ENCODE data around the gene PCSK5. TPM values are rescaled to one million over a fixed set of nuclear protein-coding genes. Genes with fewer than 3 reads are reported as not detected.
"Not testable (repeated sequence)": the region's sequence is repeated elsewhere in the genome, so short reads cannot be mapped to it uniquely, and the experiment has no call there.

Gene PCSK5
- total RNA-seq, 5 donors from 2014 or later (not counting 1 experiment from before 2014, with no cell fraction given), result 9.1 to 24.1 (median 12.7) TPM

GRCh38 chr9:76314321-76314720 is 423.8 kb downstream of the PCSK5 start:
- Mint-ChIP-seq H3K4me1 (no peaks in the 10 kb centered on the region), H3K4me3 (no peak overlapping the region), H3K27me3 (peaks cover 0 to 3% of the 10 kb centered on the region in 2 donors), H3K36me3 (no peaks in the 10 kb centered on the region), H3K9me3 (no peaks in the 10 kb centered on the region), H3K27ac (no peak overlapping the region)
- ChIA-PET CTCF (interaction anchor here in 1 of 2 donors (1.3 kb wide), 1 partner anchor 11 kb away, joined by 4 read pairs; no protein-coding TSS in a partner anchor), POLR2A (no interaction called here)
- H3K9me3 ChIP-seq, result no peaks in the 10 kb centered on the region
- WGBS (ENCODE audit: insufficient coverage), result 100% methylated on average over 3 of the region's 4 CpGs
- no peaks in the 10 kb centered on the region for H3K27me3 ChIP-seq (replicated peaks in 1 of 2; ENCODE audit: control insufficient read depth in 2 of 2, extremely low read depth in 1 of 2, insufficient read depth in 2 of 2, low read length in 1 of 2)
- no peaks in the 10 kb centered on the region for H3K4me1 ChIP-seq (ENCODE audit: control insufficient read depth in 1 of 2, extremely low read depth in 1 of 2, insufficient read depth in 2 of 2, low read length in 2 of 2)
- no peaks in the 10 kb centered on the region for H3K36me3 ChIP-seq (ENCODE audit: control insufficient read depth in 2 of 2, extremely low read depth in 1 of 2, insufficient read depth in 1 of 2, low read length in 1 of 2)
- no peak for DNase-seq
- no peak for ATAC-seq (replicated peaks in 1 of 4)
- H3K27ac ChIP-seq (ENCODE audit: low read length), result no peak overlapping the region
- no peak overlapping the region for H3K4me3 ChIP-seq (ENCODE audit: control insufficient read depth in 1 of 2, extremely low read depth in 1 of 2, low read length in 1 of 2)

- H3K27me3 Mint-ChIP-seq, result peaks cover 0 to under 1% of the 10 kb centered on the region in 2 donors
- no peaks in the 10 kb centered on the region for H3K36me3 Mint-ChIP-seq
- Histone ChIP-seq H3K4me3 (ENCODE audit: control insufficient read depth in 1 of 2, extremely low read depth in 1 of 2, low read length in 1 of 2) (no peak overlapping the region), H3K36me3 (ENCODE audit: control insufficient read depth in 2 of 2, extremely low read depth in 1 of 2, insufficient read depth in 1 of 2, low read length in 1 of 2) (no peaks in the 10 kb centered on the region), H3K9me3 (no peaks in the 10 kb centered on the region), H3K4me1 (ENCODE audit: control insufficient read depth in 1 of 2, extremely low read depth in 1 of 2, insufficient read depth in 2 of 2, low read length in 2 of 2) (no peaks in the 10 kb centered on the region), H3K27me3 (replicated peaks in 1 of 2; ENCODE audit: control insufficient read depth in 2 of 2, extremely low read depth in 1 of 2, insufficient read depth in 2 of 2, low read length in 1 of 2) (no peaks in the 10 kb centered on the region), H3K27ac (ENCODE audit: low read length) (no peak overlapping the region)
- H3K4me1 Mint-ChIP-seq, result no peaks in the 10 kb centered on the region
- ChIA-PET CTCF (interaction anchor here (0.7 to 1.1 kb wide), 2 partner anchors 22 to 1855 kb away, joined by 3 to 7 read pairs; no protein-coding TSS in a partner anchor), POLR2A (no interaction called here)
- no peak overlapping the region for H3K4me3 Mint-ChIP-seq
- no peak for ATAC-seq (replicated peaks in 1 of 4)
- WGBS (ENCODE audit: insufficient coverage), result 100% methylated on average over 1 of the region's 2 CpGs
- no peak for DNase-seq
- H3K27ac Mint-ChIP-seq, result no peak overlapping the region
- H3K9me3 Mint-ChIP-seq, result no peaks in the 10 kb centered on the region
Observed at GRCh38 chr9:76316069-76316468, 425.6 kb downstream of the PCSK5 start.

- H3K27me3 ChIP-seq (replicated peaks in 1 of 2; ENCODE audit: control insufficient read depth in 2 of 2, extremely low read depth in 1 of 2, insufficient read depth in 2 of 2, low read length in 1 of 2); H3K36me3 ChIP-seq (ENCODE audit: control insufficient read depth in 2 of 2, extremely low read depth in 1 of 2, insufficient read depth in 1 of 2, low read length in 1 of 2); CTCF ChIA-PET; ATAC-seq (replicated peaks in 1 of 4); H3K9me3 Mint-ChIP-seq; H3K9me3 ChIP-seq; H3K27ac ChIP-seq (ENCODE audit: low read length); DNase-seq; H3K36me3 Mint-ChIP-seq; H3K4me1 Mint-ChIP-seq; H3K4me3 Mint-ChIP-seq; H3K4me1 ChIP-seq (ENCODE audit: control insufficient read depth in 1 of 2, extremely low read depth in 1 of 2, insufficient read depth in 2 of 2, low read length in 2 of 2); H3K27me3 Mint-ChIP-seq; H3K27ac Mint-ChIP-seq; H3K4me3 ChIP-seq (ENCODE audit: control insufficient read depth in 1 of 2, extremely low read depth in 1 of 2, low read length in 1 of 2): not testable (repeated sequence)
- POLR2A ChIA-PET, result interaction anchor here in 1 of 2 donors (0.7 kb wide), 1 partner anchor 344 kb away, joined by 4 read pairs; no protein-coding TSS in a partner anchor
- 100% methylated on average over 8 of the region's 13 CpGs for WGBS (ENCODE audit: insufficient coverage)
Observed at GRCh38 chr9:76319466-76319865, 429.0 kb downstream of the PCSK5 start.

GRCh38 chr9:76321195-76321828 is 430.8 kb downstream of the PCSK5 start:
- no peaks in the 10 kb centered on the region for H3K4me1 Mint-ChIP-seq
- Histone ChIP-seq H3K4me3 (ENCODE audit: control insufficient read depth in 1 of 2, extremely low read depth in 1 of 2, low read length in 1 of 2) (no peak overlapping the region), H3K36me3 (ENCODE audit: control insufficient read depth in 2 of 2, extremely low read depth in 1 of 2, insufficient read depth in 1 of 2, low read length in 1 of 2) (no peaks in the 10 kb centered on the region), H3K27me3 (replicated peaks in 1 of 2; ENCODE audit: control insufficient read depth in 2 of 2, extremely low read depth in 1 of 2, insufficient read depth in 2 of 2, low read length in 1 of 2) (peaks cover 0 to 10% of the 10 kb centered on the region in 2 experiments), H3K9me3 (no peaks in the 10 kb centered on the region), H3K4me1 (ENCODE audit: control insufficient read depth in 1 of 2, extremely low read depth in 1 of 2, insufficient read depth in 2 of 2, low read length in 2 of 2) (no peaks in the 10 kb centered on the region), H3K27ac (ENCODE audit: low read length) (no peak overlapping the region)
- H3K4me3 Mint-ChIP-seq, result no peak overlapping the region
- DNase-seq (no peak), ATAC-seq (replicated peaks in 1 of 4) (no peak)
- WGBS (ENCODE audit: insufficient coverage), result 50% methylated on average over 9 of the region's 9 CpGs
- H3K27ac Mint-ChIP-seq, result no peak overlapping the region
- CTCF ChIA-PET, result no interaction called here
- POLR2A ChIA-PET, result no interaction called here
- H3K9me3 Mint-ChIP-seq, result no peaks in the 10 kb centered on the region
- H3K36me3 Mint-ChIP-seq, result no peaks in the 10 kb centered on the region
- peaks cover 8 to 10% of the 10 kb centered on the region in 2 donors for H3K27me3 Mint-ChIP-seq

GRCh38 chr9:76322810-76323209 is 432.3 kb downstream of the PCSK5 start:
- DNase-seq (no peak), ATAC-seq (replicated peaks in 1 of 4) (no peak)
- Mint-ChIP-seq H3K9me3 (no peaks in the 10 kb centered on the region), H3K4me3 (no peak overlapping the region), H3K27ac (no peak overlapping the region), H3K36me3 (no peaks in the 10 kb centered on the region), H3K27me3 (peaks cover 8 to 11% of the 10 kb centered on the region in 2 donors), H3K4me1 (no peaks in the 10 kb centered on the region)
- WGBS (ENCODE audit: insufficient coverage), result 80% methylated on average over 9 of the region's 10 CpGs
- H3K36me3 ChIP-seq (ENCODE audit: control insufficient read depth in 2 of 2, extremely low read depth in 1 of 2, insufficient read depth in 1 of 2, low read length in 1 of 2), result no peaks in the 10 kb centered on the region
- H3K9me3 ChIP-seq, result no peaks in the 10 kb centered on the region
- H3K27ac ChIP-seq (ENCODE audit: low read length), result no peak overlapping the region
- peaks cover 0 to 12% of the 10 kb centered on the region in 2 experiments for H3K27me3 ChIP-seq (replicated peaks in 1 of 2; ENCODE audit: control insufficient read depth in 2 of 2, extremely low read depth in 1 of 2, insufficient read depth in 2 of 2, low read length in 1 of 2)
- no peaks in the 10 kb centered on the region for H3K4me1 ChIP-seq (ENCODE audit: control insufficient read depth in 1 of 2, extremely low read depth in 1 of 2, insufficient read depth in 2 of 2, low read length in 2 of 2)
- H3K4me3 ChIP-seq (ENCODE audit: control insufficient read depth in 1 of 2, extremely low read depth in 1 of 2, low read length in 1 of 2), result no peak overlapping the region
- ChIA-PET POLR2A (no interaction called here), CTCF (no interaction called here)

GRCh38 chr9:76323490-76323889 is 433.0 kb downstream of the PCSK5 start:
- ChIA-PET POLR2A (no interaction called here), CTCF (no interaction called here)
- Mint-ChIP-seq H3K4me3 (no peak overlapping the region), H3K9me3 (no peaks in the 10 kb centered on the region), H3K27ac (no peak overlapping the region), H3K27me3 (peaks cover 8 to 12% of the 10 kb centered on the region in 2 donors), H3K36me3 (no peaks in the 10 kb centered on the region), H3K4me1 (no peaks in the 10 kb centered on the region)
- H3K4me1 ChIP-seq (ENCODE audit: control insufficient read depth in 1 of 2, extremely low read depth in 1 of 2, insufficient read depth in 2 of 2, low read length in 2 of 2), result no peaks in the 10 kb centered on the region
- H3K27ac ChIP-seq (ENCODE audit: low read length), result no peak overlapping the region
- no peaks in the 10 kb centered on the region for H3K9me3 ChIP-seq
- peaks cover 0 to 15% of the 10 kb centered on the region in 2 experiments for H3K27me3 ChIP-seq (replicated peaks in 1 of 2; ENCODE audit: control insufficient read depth in 2 of 2, extremely low read depth in 1 of 2, insufficient read depth in 2 of 2, low read length in 1 of 2)
- no peak overlapping the region for H3K4me3 ChIP-seq (ENCODE audit: control insufficient read depth in 1 of 2, extremely low read depth in 1 of 2, low read length in 1 of 2)
- H3K36me3 ChIP-seq (ENCODE audit: control insufficient read depth in 2 of 2, extremely low read depth in 1 of 2, insufficient read depth in 1 of 2, low read length in 1 of 2), result no peaks in the 10 kb centered on the region
- WGBS (ENCODE audit: insufficient coverage), result no CpG with 5 or more reads among the region's 2 CpGs
- no peak for ATAC-seq (replicated peaks in 1 of 4)
- DNase-seq, result no peak
